ENCODE data around the gene NCOA7.
A peak's percentile ranks its signal among the peaks of the same experiment; 100 is the strongest.
"Not testable (repeated sequence)": the region's sequence is repeated elsewhere in the genome, so short reads cannot be mapped to it uniquely, and the experiment has no call there.

NCOA7 gene

GRCh38 chr6:125924169-125924568 lies 133.4 kb downstream of the NCOA7 start:
- no peak for DNase-seq

GRCh38 chr6:125924697-125925358 lies 134.1 kb downstream of the NCOA7 start:
- DNase-seq: no peak

DNA sequence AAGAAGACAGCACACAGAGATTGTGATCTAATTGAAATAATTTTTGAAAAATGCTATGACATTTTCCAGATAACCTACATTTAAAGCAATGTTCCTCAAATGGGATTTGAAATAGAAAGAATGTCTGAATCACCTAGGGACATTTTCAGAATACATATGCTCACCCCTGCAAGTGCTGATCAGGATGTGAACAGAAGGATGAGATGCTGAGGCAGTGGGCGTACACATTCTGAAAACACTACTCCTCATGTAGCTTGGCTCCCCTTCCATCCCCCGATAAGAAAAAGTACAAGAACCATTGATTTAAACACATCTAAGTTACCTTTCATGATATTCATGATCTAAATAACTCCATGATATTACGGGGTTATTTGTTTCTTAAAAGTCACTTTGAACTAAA lies 136.0 kb downstream of the NCOA7 start:
- DNase-seq: no peak

- no peak for DNase-seq
Measured at GRCh38 chr6:125927761-125928160, 137.0 kb downstream of the NCOA7 start.

DNA sequence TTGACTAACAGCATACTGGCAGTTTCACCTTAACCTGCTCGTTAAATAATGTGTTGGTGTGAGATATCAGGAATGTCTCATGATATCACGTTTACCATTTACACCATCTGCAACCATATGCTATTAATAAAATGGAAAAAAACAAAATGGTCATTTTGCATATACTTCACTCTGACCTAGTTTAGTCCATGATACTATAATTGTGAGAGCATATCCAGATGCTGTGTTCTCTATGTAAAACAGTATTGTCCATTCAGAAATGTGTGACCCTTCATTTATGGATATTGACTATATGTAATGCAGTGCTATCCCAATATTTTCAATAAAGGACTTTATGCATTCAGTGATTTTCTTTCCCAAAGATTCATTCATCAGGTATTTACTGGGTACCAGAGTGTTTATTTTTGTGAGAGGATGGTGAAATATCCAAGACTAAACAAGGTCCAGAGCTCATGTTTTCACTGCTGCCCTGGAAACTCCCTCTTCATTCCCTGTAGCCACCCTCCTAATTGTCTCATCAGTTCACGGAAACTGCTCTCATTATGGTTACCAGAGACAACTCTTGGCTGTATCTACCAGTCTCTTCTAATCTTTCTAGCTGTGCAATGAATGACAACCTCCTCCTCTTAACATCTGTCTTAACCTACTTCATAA lies 140.1 kb downstream of the NCOA7 start:
- no peak for DNase-seq

GRCh38 chr6:125931733-125932450 lies 141.1 kb downstream of the NCOA7 start:
- DNase-seq: no peak

DNA sequence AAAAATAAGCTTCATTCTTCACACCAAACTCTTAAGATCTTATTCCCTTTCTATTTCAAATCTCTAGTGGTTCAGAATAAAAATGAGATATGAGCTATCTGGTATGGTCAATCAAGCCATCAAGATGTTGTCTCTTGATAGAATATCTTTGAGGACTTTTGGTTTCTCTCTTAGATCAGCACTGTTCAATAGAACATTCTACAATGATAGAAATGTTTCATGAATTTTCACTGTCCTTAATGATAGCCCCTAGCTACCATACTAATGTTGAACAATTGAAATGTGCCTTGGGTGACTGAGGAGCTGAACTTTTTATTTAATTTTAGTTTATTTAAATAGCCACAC lies 141.7 kb downstream of the NCOA7 start:
- DNase-seq: no peak

GRCh38 chr6:125935520-125935919 lies 144.8 kb downstream of the NCOA7 start:
- not testable (repeated sequence) for DNase-seq

- DNase-seq: no peak
Measured at GRCh38 chr6:125939026-125939425, 148.3 kb downstream of the NCOA7 start.

DNA sequence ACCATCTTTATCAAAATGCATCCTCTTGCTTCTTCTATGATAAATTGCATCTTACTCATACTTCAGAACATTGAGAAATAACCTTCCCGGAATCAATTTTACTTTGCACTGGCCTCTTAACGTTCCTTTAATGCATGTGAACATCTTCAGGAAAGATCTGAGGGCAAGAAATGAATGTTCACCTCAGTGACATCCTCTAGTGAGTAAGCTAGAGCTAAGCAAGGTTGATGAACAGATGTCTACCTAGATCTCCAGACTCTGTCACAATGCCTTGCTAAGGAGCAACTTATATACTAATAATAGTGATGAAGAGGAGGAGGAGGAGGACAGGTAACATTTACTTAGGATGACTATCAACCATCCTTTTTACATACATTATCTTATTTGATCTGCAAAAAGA lies 149.0 kb downstream of the NCOA7 start:
- no peak for DNase-seq

DNA sequence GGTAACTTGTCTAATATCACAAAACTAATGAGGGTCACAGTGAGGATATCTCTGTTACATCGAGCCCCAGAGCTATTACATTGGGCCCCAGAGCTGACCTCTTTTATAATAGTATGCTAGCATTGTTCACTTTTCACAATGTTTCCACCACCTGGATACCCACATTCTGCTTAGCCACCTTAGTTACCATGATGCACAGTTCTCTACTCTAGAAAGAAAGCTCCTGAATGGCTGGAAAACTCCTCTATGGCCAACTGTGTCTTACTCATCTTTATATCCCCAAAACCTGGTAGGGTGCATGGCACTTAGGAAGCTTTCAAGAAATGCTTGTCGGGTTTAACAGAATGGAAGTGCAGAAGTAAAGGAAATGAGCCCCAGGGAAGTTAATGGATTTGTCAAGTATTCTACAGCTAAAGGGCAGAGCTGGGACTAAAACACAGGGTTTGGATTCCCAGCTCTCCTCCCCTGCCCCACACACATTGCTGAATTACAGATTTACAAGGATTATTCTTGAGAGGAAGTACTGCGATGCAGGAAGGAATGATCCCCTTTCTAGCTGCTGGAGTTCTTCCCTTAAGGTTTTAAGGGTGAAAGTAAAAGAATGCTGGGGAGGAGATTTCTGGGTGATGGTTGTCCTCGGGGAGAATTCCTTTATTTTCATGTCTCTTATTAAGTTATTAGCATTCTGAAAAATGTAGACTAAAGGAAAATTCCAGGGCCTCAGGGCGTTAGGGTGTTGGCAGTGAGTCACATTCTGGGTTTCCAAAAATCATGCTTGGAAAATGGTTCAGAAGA lies 149.7 kb downstream of the NCOA7 start:
- DNase-seq: peak; percentile 30

GRCh38 chr6:125942672-125943527 lies 152.1 kb downstream of the NCOA7 start:
- DNase-seq: no peak

DNA sequence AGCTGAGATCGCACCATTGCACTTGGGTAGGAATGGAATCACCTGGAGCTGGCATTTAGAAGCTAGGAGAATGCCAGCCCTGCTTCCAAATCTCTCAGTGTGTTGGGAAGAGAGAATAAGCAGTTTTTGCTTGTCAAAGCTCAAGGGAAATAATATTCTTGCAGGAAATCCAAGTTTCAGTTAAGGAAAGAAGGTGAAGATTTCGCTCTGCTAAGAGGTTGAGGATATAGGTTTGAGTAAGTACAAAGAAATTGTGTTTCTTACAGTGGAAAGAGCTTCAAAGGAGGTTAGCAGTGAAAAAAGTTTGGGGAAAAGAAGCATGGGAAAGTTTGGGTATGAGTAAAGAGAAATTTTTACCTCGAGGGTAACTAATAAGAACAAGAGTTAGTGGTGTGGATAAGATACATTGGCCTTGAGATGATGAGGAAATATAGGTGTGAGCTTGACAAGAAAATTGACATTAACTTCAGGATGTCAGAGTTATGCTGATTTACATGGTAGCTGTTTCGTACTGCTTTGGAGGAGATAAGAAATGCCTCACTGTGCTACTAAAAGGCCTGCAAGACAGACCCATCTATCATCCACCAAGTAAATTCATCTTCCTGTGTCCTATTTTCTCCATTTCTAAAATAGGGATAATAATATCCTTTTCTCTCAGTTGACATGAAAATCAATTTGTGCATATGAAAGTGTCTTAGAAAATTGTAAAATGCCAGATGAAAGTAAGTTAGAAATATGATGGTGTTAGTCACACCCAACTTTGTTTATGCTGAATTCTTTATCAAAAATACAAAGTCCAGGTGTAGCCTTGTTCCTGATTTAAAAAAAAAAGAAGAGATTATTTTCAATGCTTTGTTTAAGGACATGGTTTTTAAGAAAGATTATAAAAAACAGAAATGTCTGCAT lies 153.0 kb downstream of the NCOA7 start:
- DNase-seq: no peak

GRCh38 chr6:125944434-125944816 lies 153.7 kb downstream of the NCOA7 start:
- no peak for DNase-seq

DNA sequence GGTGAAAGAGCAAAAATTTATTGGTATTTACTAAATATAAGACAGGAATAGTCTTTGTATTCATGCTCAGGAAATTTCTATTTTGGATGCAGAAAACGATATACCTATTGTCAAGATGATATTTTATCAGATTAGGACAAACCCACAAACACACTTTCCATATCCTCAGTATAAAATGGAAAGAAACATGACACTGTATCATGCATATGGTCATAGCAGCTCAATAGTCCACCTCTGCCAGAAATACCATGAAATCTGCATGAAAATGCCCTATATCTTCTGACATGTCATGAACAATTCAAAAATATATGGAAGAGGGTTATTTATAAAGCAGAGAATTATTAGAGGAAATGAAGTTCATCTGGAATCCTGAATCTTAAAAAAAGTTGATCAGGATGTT lies 154.1 kb downstream of the NCOA7 start:
- DNase-seq: no peak

DNA sequence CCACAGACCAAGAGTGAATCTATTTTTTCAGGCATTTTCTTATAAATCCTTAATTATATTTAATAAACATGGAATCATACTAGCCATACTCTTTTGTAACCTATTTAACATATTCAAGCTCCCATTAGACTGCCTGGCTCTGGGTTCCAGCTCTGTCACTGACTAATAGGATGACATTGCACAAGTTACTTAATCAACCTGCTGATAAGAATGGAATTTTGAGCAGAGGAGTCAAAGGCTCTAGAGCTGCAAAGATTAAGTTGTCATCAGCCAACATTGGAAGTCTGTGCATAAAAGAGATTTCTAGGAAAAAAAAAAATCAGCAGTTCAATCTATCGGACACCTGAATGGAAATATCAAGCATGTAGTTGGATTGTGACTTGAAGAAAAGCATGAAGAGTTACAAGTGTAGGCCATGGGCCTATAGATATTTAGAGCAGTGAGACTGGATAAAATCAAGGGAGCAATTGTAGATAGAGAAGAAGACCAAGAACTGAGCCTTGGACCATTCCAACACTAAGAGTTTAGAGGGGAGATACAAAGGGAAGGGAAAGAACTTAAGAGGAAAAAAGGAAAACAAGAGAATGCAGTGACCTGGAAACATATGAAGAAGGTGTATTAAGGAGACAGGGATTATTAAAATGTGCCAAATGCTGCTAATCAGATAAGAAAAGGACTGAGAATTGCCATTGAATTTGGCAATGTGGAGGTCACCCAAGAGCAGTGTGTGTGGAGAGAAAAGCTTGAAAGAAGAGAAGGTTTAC lies 154.8 kb downstream of the NCOA7 start:
- DNase-seq: no peak

- DNase-seq: no peak
Measured at GRCh38 chr6:125947615-125948014, 156.9 kb downstream of the NCOA7 start.

DNA sequence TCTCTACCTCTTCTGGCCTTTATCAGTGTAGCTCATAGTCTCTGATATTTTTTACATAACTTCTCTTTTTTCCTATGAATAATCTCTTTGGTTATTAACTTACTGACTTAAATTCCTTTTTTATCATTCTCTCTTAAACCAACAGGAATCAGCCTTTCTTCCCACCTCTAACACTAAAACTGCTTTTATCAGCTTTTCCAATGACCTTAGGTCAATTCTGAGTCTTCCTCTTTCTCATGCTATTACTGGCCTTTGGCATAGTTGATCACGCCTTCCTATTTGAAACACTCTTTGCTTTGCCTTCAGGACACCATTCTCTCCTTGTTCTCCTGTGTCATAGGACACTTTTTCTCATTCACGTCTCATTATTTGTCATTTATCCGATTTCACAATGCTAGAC lies 157.7 kb downstream of the NCOA7 start:
- DNase-seq: no peak

GRCh38 chr6:125949069-125949468 lies 158.3 kb downstream of the NCOA7 start:
- DNase-seq: no peak

GRCh38 chr6:125950293-125950692 lies 159.5 kb downstream of the NCOA7 start:
- no peak for DNase-seq

GRCh38 chr6:125950716-125951115 lies 160.0 kb downstream of the NCOA7 start:
- not testable (repeated sequence) for DNase-seq

All from eye (tissue), 1 donor.